Stomach (tissue), 9 donors: ENCODE measurements around the gene CD200. TPM values are rescaled to one million over a fixed set of nuclear protein-coding genes. Genes with fewer than 3 reads are reported as not detected.

Source experiments
- DNase-seq, 2 donors: peaks; one replicate each; pipeline versions ENCODE4 v3.0.0 to v3.0.0-alpha.2; 2013 to 2019
- H3K27ac ChIP-seq, 5 donors: fragments of 200-600 bp in 4 of 5; sonication (generic) in 4 of 5; one replicate each; pipeline ENCODE4 v1.5.1; 2013 to 2019; ENCODE audit warnings: mild to moderate bottlenecking in 1 of 5, moderate library complexity in 1 of 5
- H3K27me3 ChIP-seq, 3 donors: fragments of 200-600 bp; sonication (generic); one replicate each; pipeline ENCODE4 v1.5.1; 2017 to 2019; ENCODE audit warnings: mixed run types in 1 of 3
- H3K36me3 ChIP-seq, 4 donors: fragments of 200-600 bp; sonication (generic); 1 replicate in 3 of 4; 2 replicates in 1 of 4; pipeline ENCODE4 v1.5.1; 2016 to 2019
- H3K4me1 ChIP-seq, 4 donors: fragments of 200-600 bp; sonication (generic); one replicate each; pipeline ENCODE4 v1.5.1; 2016 to 2019
- H3K4me3 ChIP-seq, 4 donors: fragments of 200-600 bp; sonication (generic) in 3 of 4; one replicate each; pipeline ENCODE4 v1.5.1; 2016 to 2019; ENCODE audit warnings: mild to moderate bottlenecking in 1 of 4
- H3K9me3 ChIP-seq, 4 donors: fragments of 200-600 bp; sonication (generic); one replicate each; pipeline ENCODE4 v1.5.1; 2016 to 2019
- EP300 ChIP-seq: sonication (generic); formaldehyde crosslinking; IDR thresholded peaks from one replicate; pipeline ENCODE4 v1.6.1; 2017; ENCODE audit warnings: antibody characterized with exemption
- POLR2A ChIP-seq, 4 donors: fragments of 450-650 bp; IDR thresholded peaks; one replicate each; pipeline ENCODE4 v1.6.1; 2016; ENCODE audit warnings: antibody characterized with exemption in 4 of 4, control low read depth in 2 of 4, mild to moderate bottlenecking in 1 of 4, moderate library complexity in 1 of 4
- POLR2AphosphoS5 ChIP-seq, 3 donors: sonication (generic); formaldehyde crosslinking; IDR thresholded peaks; one replicate each; pipeline ENCODE4 v1.6.1; 2016; ENCODE audit warnings: antibody characterized with exemption in 3 of 3
- WGBS, 5 donors: extraction: QIAGEN DNeasy Blood & Tissue Kit in 3 of 5; methylation state at CpG; one replicate each; pipeline versions ENCODE4 v1.1.5 to v1.1.7; 2013 to 2018; 5-methylcytosine and 5-hydroxymethylcytosine counted together
- intact Hi-C: fragments of 100-400 bp; cut with DNase I; formaldehyde crosslinking; loops from one replicate; pipeline ENCODE4 v1.15.1; 2023; ENCODE audit warnings: low total_unique reads
- polyA plus RNA-seq, 3 donors: library from polyadenylated mRNA; stranded (reverse); fragments of 200-250 nt; gene quantifications; one replicate each; pipeline ENCODE4 v1.2.3, GENCODE V29; 2013
- total RNA-seq, 5 donors: library from RNA; depleted of rRNA; stranded (reverse); fragments of >200 nt; gene quantifications; one replicate each; pipeline versions ENCODE4 v1.1.0 to v1.2.3, GENCODE V29; 2014 to 2016
- TF ChIP-seq, protein P1 (sequence below), 7 experiments: fragments of 450-650 bp in 4 of 7; fragments of 200-600 bp in 3 of 7; sonication (generic) in 3 of 7; IDR thresholded peaks; one replicate each; pipeline ENCODE4 v1.5.1; 2016 to 2019; ENCODE audit warnings: antibody characterized with exemption in 7 of 7, control low read depth in 2 of 7, mild to moderate bottlenecking in 1 of 7
- donor health status: healthy with polysubstance abuse.
- donor health status: Bipolar disorder and iron deficiency.
- donor health status: healthy.

The CD200 gene
- total and polyA plus RNA-seq, 8 donors: 2.2 to 50.0 (median 5.0) TPM

DNA sequence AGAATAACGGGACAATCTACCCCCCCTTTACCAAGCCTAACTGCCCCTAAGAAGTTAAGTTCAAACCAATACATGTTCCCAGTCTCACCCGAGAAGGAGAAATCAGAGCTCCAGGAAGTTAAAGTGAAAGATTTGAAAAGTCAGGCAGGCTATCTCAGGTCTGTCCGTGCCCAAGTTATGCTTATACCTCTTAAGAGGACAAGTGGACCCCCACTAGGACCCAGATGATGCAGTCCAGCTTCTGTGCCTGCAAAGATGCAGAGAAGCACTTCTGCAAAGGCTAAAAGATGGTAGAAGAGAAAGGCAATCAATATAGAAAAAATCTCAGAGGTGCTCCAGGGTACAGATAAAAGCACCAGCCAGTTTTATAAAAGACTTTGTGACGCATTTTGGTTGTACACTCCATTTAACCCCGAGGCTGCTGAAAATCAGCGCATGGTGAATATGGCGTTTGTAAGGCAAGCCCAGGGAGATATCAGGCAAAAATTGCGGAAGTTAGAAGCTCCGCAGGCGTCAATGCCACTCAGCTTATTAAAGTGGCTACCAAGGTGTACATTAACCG is 29.1 kb upstream of the CD200 start:
- DNase-seq: peak in 1 of 2 donors; percentile 69
- peak overlapping the region in 4 of 5 donors; percentile 5 to 64 (median 28) for H3K27ac ChIP-seq
- no peaks in the 10 kb centered on the region for H3K9me3 ChIP-seq
- H3K27me3 ChIP-seq: no peaks in the 10 kb centered on the region
- H3K4me1 ChIP-seq: peaks cover 14 to 30% (median 26%) of the 10 kb centered on the region in 4 donors
- no peaks in the 10 kb centered on the region for H3K36me3 ChIP-seq
- intact Hi-C loops: no loop called here
- H3K4me3 ChIP-seq: peak overlapping the region; percentile 43 to 49 (median 47)
- 4 to 13% (median 6%) methylated on average over 11 of the region's 11 CpGs for WGBS, 5 donors
- TF ChIP-seq POLR2A (IDR thresholded peaks at IDR 0.05): no peak
- TF ChIP-seq POLR2AphosphoS5 (IDR thresholded peaks at IDR 0.05): no peak
- TF ChIP-seq EP300: no peak
- TF ChIP-seq, protein P1, sequence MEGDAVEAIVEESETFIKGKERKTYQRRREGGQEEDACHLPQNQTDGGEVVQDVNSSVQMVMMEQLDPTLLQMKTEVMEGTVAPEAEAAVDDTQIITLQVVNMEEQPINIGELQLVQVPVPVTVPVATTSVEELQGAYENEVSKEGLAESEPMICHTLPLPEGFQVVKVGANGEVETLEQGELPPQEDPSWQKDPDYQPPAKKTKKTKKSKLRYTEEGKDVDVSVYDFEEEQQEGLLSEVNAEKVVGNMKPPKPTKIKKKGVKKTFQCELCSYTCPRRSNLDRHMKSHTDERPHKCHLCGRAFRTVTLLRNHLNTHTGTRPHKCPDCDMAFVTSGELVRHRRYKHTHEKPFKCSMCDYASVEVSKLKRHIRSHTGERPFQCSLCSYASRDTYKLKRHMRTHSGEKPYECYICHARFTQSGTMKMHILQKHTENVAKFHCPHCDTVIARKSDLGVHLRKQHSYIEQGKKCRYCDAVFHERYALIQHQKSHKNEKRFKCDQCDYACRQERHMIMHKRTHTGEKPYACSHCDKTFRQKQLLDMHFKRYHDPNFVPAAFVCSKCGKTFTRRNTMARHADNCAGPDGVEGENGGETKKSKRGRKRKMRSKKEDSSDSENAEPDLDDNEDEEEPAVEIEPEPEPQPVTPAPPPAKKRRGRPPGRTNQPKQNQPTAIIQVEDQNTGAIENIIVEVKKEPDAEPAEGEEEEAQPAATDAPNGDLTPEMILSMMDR (IDR thresholded peaks at IDR 0.05): no peak

GRCh38 chr3:112304611-112305010 is 28.3 kb upstream of the CD200 start:
- H3K4me1 ChIP-seq: peaks cover 14 to 30% (median 26%) of the 10 kb centered on the region in 4 donors
- WGBS, 5 donors: 54 to 81% (median 71%) methylated on average over 2 of the region's 2 CpGs
- no peaks in the 10 kb centered on the region for H3K9me3 ChIP-seq
- TF ChIP-seq POLR2A (IDR thresholded peaks at IDR 0.05): no peak
- TF ChIP-seq, protein P1 (IDR thresholded peaks at IDR 0.05): peak in 2 of 7 experiments; percentile 8 to 35
- DNase-seq: peak in 1 of 2 donors; percentile 36
- no peaks in the 10 kb centered on the region for H3K36me3 ChIP-seq
- intact Hi-C loops: no loop called here
- peak overlapping the region in 1 of 4 donors; percentile 49 for H3K4me3 ChIP-seq
- H3K27me3 ChIP-seq: no peaks in the 10 kb centered on the region
- H3K27ac ChIP-seq: peak overlapping the region in 1 of 5 donors; percentile 64

DNA sequence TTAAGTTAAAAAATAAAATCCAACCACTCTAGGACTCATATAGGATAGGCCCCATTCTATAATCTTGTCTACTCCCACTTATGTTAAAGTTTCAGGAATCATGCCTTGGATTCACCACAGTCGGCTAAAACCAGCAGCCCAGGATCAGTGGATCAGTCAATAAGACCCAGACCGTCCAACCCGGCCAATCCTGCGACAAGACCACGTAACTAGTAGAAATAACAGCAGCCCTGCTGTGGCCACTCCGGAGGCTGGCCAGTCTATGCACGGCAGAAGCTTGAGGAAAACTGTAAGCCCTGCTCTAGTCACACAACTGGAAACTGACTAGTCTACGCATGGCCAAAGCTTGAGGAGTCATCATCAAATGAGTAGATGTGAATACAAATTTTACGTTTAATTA is 26.1 kb upstream of the CD200 start:
- intact Hi-C loops: no loop called here
- H3K9me3 ChIP-seq: no peaks in the 10 kb centered on the region
- H3K27me3 ChIP-seq: no peaks in the 10 kb centered on the region
- no peak overlapping the region for H3K4me3 ChIP-seq
- DNase-seq: no peak
- peaks cover 14 to 30% (median 26%) of the 10 kb centered on the region in 4 donors for H3K4me1 ChIP-seq
- 86 to 98% (median 93%) methylated on average over 9 of the region's 9 CpGs for WGBS, 5 donors
- TF ChIP-seq POLR2AphosphoS5 (IDR thresholded peaks at IDR 0.05) (no peak), POLR2A (IDR thresholded peaks at IDR 0.05) (no peak)
- H3K27ac ChIP-seq: no peak overlapping the region
- H3K36me3 ChIP-seq: no peaks in the 10 kb centered on the region

DNA sequence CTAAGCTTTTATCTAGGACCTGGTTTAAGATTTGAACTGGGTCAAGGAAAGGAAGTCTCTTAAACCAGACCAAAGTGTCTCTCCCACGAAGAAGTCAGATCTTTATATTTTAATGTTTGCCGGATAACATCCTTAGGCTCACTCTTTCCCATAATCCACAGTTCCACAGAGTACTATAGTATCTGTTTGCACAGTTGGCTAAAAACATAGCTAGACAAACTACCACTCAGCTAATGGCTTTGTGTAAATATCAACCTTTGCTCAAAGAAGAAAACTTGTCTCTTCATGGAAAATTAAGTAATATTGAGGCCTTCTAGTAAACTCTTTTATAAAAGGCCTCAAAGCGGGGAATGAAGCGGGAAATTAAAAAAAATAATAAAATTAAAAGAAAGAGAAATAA is 25.4 kb upstream of the CD200 start:
- H3K9me3 ChIP-seq: no peaks in the 10 kb centered on the region
- no peak for DNase-seq
- H3K4me1 ChIP-seq: peaks cover 14 to 30% (median 25%) of the 10 kb centered on the region in 4 donors
- intact Hi-C loops: no loop called here
- peak overlapping the region in 1 of 5 donors; percentile 27 for H3K27ac ChIP-seq
- 50 to 73% (median 65%) methylated on average over 4 of the region's 4 CpGs for WGBS, 5 donors
- H3K27me3 ChIP-seq: no peaks in the 10 kb centered on the region
- no peaks in the 10 kb centered on the region for H3K36me3 ChIP-seq
- TF ChIP-seq POLR2A (IDR thresholded peaks at IDR 0.05) (no peak), EP300 (no peak), POLR2AphosphoS5 (IDR thresholded peaks at IDR 0.05) (no peak)
- TF ChIP-seq, protein P1 (IDR thresholded peaks at IDR 0.05): no peak
- H3K4me3 ChIP-seq: no peak overlapping the region
